Stomach (tissue), 4 donors: ENCODE measurements around the gene FIZ1.

Experiments
- POLR2AphosphoS5 ChIP-seq, 3 donors: sonication (generic); formaldehyde crosslinking; IDR thresholded peaks; one replicate each; pipeline ENCODE4 v1.6.1; 2016; ENCODE audit warnings: antibody characterized with exemption in 3 of 3
- TF ChIP-seq, protein P1 (sequence below), 7 experiments: fragments of 450-650 bp in 4 of 7; fragments of 200-600 bp in 3 of 7; sonication (generic) in 3 of 7; IDR thresholded peaks; one replicate each; pipeline ENCODE4 v1.5.1; 2016 to 2019; ENCODE audit warnings: antibody characterized with exemption in 7 of 7, control low read depth in 2 of 7, mild to moderate bottlenecking in 1 of 7

DNA sequence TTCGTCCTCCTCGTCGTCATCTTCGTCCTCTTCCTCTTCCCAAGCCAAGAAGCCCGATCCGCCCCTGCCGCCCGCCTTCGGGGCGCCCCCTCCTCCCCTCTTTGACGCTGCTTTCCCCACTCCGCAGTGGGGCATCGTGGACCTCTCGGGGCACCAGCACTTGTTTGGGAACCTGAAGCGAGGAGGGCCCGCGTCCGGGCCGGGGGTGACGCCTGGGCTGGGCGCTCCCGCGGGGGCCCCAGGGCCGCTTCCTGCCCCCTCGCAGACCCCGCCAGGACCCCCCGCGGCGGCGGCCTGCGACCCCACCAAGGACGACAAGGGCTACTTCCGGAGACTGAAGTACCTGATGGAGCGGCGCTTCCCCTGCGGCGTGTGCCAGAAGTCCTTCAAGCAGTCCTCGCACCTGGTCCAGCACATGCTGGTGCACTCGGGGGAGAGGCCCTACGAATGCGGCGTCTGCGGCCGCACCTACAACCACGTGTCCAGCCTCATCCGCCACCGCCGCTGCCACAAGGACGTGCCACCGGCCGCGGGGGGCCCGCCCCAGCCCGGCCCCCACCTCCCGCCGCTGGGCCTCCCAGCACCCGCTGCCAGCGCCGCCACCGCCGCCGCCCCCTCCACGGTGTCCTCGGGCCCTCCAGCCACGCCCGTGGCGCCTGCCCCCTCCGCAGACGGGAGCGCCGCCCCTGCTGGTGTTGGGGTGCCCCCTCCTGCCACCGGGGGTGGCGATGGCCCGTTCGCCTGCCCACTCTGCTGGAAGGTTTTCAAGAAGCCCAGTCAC lies 14.8 kb upstream of the FIZ1 start:
- TF ChIP-seq, protein P1, sequence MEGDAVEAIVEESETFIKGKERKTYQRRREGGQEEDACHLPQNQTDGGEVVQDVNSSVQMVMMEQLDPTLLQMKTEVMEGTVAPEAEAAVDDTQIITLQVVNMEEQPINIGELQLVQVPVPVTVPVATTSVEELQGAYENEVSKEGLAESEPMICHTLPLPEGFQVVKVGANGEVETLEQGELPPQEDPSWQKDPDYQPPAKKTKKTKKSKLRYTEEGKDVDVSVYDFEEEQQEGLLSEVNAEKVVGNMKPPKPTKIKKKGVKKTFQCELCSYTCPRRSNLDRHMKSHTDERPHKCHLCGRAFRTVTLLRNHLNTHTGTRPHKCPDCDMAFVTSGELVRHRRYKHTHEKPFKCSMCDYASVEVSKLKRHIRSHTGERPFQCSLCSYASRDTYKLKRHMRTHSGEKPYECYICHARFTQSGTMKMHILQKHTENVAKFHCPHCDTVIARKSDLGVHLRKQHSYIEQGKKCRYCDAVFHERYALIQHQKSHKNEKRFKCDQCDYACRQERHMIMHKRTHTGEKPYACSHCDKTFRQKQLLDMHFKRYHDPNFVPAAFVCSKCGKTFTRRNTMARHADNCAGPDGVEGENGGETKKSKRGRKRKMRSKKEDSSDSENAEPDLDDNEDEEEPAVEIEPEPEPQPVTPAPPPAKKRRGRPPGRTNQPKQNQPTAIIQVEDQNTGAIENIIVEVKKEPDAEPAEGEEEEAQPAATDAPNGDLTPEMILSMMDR (IDR thresholded peaks at IDR 0.05) = no peak
- no peak for TF ChIP-seq POLR2AphosphoS5 (IDR thresholded peaks at IDR 0.05)
